Amygdala (tissue), 56 donors: ENCODE data around the gene MYOD1.

Experiments used
- DNase-seq, 56 donors: peaks; one replicate each; lab custom pipeline; 2025; lab: John Stamatoyannopoulos, UW

Gene MYOD1

GRCh38 chr11:17746096-17746495 is 26.7 kb downstream of the MYOD1 start:
- no peak for DNase-seq

GRCh38 chr11:17747131-17747955 is 28.0 kb downstream of the MYOD1 start:
- DNase-seq, result no peak

GRCh38 chr11:17748044-17748443 is 28.7 kb downstream of the MYOD1 start:
- DNase-seq, result no peak

- DNase-seq, result no peak
Measured at GRCh38 chr11:17748761-17749721, 29.7 kb downstream of the MYOD1 start.

- DNase-seq, result no peak
Measured at GRCh38 chr11:17750013-17750800, 30.8 kb downstream of the MYOD1 start.

GRCh38 chr11:17750801-17751165 is 31.4 kb downstream of the MYOD1 start:
- no peak for DNase-seq

GRCh38 chr11:17751558-17751957 is 32.2 kb downstream of the MYOD1 start:
- DNase-seq, result no peak

- peak in 9 of 56 donors; percentile 13 to 43 (median 31) for DNase-seq
Measured at GRCh38 chr11:17752144-17752543, 32.8 kb downstream of the MYOD1 start.

GRCh38 chr11:17753153-17753552 is 33.8 kb downstream of the MYOD1 start:
- no peak for DNase-seq

- DNase-seq, result no peak
Measured at GRCh38 chr11:17753641-17754040, 34.3 kb downstream of the MYOD1 start.

- DNase-seq, result no peak
Measured at GRCh38 chr11:17755891-17756290, 36.5 kb downstream of the MYOD1 start.

GRCh38 chr11:17760102-17761029 is 41.0 kb downstream of the MYOD1 start:
- peak in 13 of 56 donors; percentile 4 to 49 (median 25) for DNase-seq

GRCh38 chr11:17762309-17762974 is 43.1 kb downstream of the MYOD1 start:
- no peak for DNase-seq

- DNase-seq, result peak in 1 of 56 donors; percentile 65
Measured at GRCh38 chr11:17763244-17763643, 43.9 kb downstream of the MYOD1 start.

GRCh38 chr11:17763703-17764102 is 44.3 kb downstream of the MYOD1 start:
- peak in 1 of 56 donors; percentile 65 for DNase-seq

- DNase-seq, result no peak
Measured at GRCh38 chr11:17764446-17765218, 45.3 kb downstream of the MYOD1 start.

GRCh38 chr11:17765356-17766072 is 46.1 kb downstream of the MYOD1 start:
- DNase-seq, result peak in 22 of 56 donors; percentile 11 to 59 (median 26)

GRCh38 chr11:17766073-17766359 is 46.6 kb downstream of the MYOD1 start:
- no peak for DNase-seq
